Calu3 (cell line): Measurements from ENCODE around the gene EPG5. TPM values are rescaled to one million over a fixed set of nuclear protein-coding genes. Genes with fewer than 3 reads are reported as not detected.

ENCODE experiments used
- Bru-seq: library from RNA; stranded (reverse); fragments of 400-500 nt; gene quantifications from one replicate; lab custom pipeline; 2021; lab: Mats Ljungman, UMichigan
- BruChase-seq, 2 experiments: library from RNA; stranded (reverse); fragments of 400-500 nt; gene quantifications; one replicate each; lab custom pipeline; 2021; lab: Mats Ljungman, UMichigan
- BruUV-seq: library from RNA; stranded (reverse); fragments of 400-500 nt; replicated peaks from 2 replicates; lab custom pipeline; 2021; lab: Mats Ljungman, UMichigan
- CTCF ChIA-PET: fragments of 300-600 bp; sonication (Branson Sonifier 250); formaldehyde crosslinking; loops from one replicate; lab custom pipeline; 2022; ENCODE audit warnings: antibody characterized with exemption; lab: Charles Lee
- DNase-seq: peaks from one replicate; pipeline ENCODE4 v3.0.0; 2022
- H3K27ac Mint-ChIP-seq: one replicate; pipeline ENCODE4 v1.8.0; 2022; ENCODE audit warnings: mixed read lengths; ENCODE audit not compliant: unreplicated experiment
- H3K27me3 Mint-ChIP-seq: one replicate; pipeline ENCODE4 v1.8.0; 2022; ENCODE audit warnings: mixed read lengths; ENCODE audit not compliant: unreplicated experiment
- H3K36me3 Mint-ChIP-seq: one replicate; pipeline ENCODE4 v1.8.0; 2022; ENCODE audit warnings: mild to moderate bottlenecking, moderate library complexity, mixed read lengths; ENCODE audit not compliant: insufficient read depth, unreplicated experiment
- H3K4me1 Mint-ChIP-seq: one replicate; pipeline ENCODE4 v1.8.0; 2022; ENCODE audit warnings: mild to moderate bottlenecking, low read depth, mixed read lengths; ENCODE audit not compliant: unreplicated experiment
- H3K4me3 Mint-ChIP-seq: one replicate; pipeline ENCODE4 v1.8.0; 2022; ENCODE audit warnings: mild to moderate bottlenecking, low read depth, moderate library complexity, mixed read lengths; ENCODE audit not compliant: unreplicated experiment
- H3K9me3 Mint-ChIP-seq: one replicate; pipeline ENCODE4 v1.8.0; 2022; ENCODE audit warnings: low read depth, mixed read lengths; ENCODE audit not compliant: unreplicated experiment
- intact Hi-C: fragments of 100-400 bp; cut with micrococcal nuclease; formaldehyde crosslinking; loops from one replicate; pipeline ENCODE4 v1.10.0; 2022; ENCODE audit not compliant: unreplicated experiment
- long read RNA-seq: library from polyadenylated mRNA; stranded (forward); transcript quantifications from one replicate; pipeline ENCODE4 v2.0.0, GENCODE V29; 2022
- total RNA-seq: library from RNA; stranded (reverse); gene quantifications from 2 replicates; pipeline ENCODE4 v1.2.3, GENCODE V29; 2022
- TF ChIP-seq, protein P1 (sequence below): fragments of 200-600 bp; IDR thresholded peaks from one replicate; pipeline ENCODE4 v1.8.0; 2022; ENCODE audit warnings: antibody characterized with exemption; ENCODE audit not compliant: unreplicated experiment

Gene EPG5, protein sequence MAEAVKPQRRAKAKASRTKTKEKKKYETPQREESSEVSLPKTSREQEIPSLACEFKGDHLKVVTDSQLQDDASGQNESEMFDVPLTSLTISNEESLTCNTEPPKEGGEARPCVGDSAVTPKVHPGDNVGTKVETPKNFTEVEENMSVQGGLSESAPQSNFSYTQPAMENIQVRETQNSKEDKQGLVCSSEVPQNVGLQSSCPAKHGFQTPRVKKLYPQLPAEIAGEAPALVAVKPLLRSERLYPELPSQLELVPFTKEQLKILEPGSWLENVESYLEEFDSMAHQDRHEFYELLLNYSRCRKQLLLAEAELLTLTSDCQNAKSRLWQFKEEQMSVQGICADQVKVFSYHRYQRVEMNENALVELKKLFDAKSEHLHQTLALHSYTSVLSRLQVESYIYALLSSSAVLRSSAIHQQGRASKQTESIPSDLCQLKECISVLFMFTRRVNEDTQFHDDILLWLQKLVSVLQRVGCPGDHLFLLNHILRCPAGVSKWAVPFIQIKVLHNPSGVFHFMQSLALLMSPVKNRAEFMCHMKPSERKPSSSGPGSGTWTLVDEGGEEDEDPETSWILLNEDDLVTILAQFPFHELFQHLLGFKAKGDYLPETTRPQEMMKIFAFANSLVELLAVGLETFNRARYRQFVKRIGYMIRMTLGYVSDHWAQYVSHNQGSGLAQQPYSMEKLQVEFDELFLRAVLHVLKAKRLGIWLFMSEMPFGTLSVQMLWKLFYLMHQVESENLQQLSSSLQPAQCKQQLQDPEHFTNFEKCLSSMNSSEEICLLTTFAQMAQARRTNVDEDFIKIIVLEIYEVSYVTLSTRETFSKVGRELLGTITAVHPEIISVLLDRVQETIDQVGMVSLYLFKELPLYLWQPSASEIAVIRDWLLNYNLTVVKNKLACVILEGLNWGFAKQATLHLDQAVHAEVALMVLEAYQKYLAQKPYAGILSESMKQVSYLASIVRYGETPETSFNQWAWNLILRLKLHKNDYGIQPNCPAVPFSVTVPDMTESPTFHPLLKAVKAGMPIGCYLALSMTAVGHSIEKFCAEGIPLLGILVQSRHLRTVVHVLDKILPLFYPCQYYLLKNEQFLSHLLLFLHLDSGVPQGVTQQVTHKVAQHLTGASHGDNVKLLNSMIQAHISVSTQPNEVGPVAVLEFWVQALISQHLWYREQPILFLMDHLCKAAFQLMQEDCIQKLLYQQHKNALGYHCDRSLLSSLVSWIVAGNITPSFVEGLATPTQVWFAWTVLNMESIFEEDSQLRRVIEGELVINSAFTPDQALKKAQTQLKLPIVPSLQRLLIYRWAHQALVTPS (N-terminal part only)
- total RNA-seq (25.6 and 27.6 TPM in 2 replicates), Bru-seq, nascent RNA (percentile 80 among the genes with signal in this experiment), BruChase-seq, experiment 1, labeled RNA remaining after a 6-hour chase (percentile 71 among the genes with signal in this experiment), BruChase-seq, experiment 2, labeled RNA remaining after a 2-hour chase (percentile 75 among the genes with signal in this experiment)
- long read RNA-seq, partial matches to known transcripts = 0 of 2 reads
- long read RNA-seq, other reads (novel, unspliced or antisense) = 2 of 2 reads

DNA sequence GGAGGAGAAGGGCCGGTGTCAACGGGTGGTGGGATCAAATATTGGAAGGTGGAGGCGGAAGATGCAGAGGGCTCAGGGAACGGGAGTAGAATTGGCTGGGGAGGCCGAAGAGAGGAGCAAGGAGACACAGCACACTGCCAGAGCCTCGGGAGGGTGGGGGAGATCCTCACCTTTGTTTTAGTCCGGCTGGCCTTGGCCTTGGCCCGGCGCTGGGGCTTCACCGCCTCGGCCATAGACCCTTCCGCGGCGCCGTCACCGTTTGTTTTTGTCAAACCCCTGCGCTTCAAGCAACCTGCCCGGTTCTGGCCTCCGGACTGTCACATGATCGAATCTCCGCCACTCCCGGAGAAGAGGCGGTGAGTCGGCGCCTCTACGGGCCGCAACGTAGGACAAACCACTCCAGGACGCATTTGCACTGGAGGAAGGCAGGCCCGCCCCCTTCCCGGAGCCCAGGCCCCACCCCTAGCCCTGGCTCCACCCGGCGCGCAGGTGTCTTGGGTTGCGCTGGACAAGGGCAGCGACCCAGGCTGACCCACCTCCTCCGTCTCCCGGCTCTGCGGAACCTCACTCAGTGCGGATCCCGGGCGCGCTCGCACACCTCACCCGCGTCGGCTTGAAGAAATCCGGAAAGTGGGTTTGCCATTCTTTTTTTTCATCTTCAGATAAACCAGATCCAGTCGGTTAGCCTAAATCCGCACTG lies at the start of gene EPG5:
EPG5 (minus strand) TSS at position 323 of the 700 bp plus-strand sequence; CDS start at position 233, 90 bp downstream.
- Mint-ChIP-seq H3K27ac (peak within 1 kb of the TSS; percentile 89), H3K9me3 (no peaks in the 10 kb centered on the region), H3K4me1 (peaks cover 24% of the 10 kb centered on the region), H3K27me3 (no peaks in the 10 kb centered on the region), H3K4me3 (peak within 1 kb of the TSS; percentile 91), H3K36me3 (peaks cover 19% of the 10 kb centered on the region)
- CTCF ChIA-PET = no interaction called here
- DNase-seq = peak; percentile 97
- intact Hi-C loops = no loop called here
- TF ChIP-seq, protein P1, sequence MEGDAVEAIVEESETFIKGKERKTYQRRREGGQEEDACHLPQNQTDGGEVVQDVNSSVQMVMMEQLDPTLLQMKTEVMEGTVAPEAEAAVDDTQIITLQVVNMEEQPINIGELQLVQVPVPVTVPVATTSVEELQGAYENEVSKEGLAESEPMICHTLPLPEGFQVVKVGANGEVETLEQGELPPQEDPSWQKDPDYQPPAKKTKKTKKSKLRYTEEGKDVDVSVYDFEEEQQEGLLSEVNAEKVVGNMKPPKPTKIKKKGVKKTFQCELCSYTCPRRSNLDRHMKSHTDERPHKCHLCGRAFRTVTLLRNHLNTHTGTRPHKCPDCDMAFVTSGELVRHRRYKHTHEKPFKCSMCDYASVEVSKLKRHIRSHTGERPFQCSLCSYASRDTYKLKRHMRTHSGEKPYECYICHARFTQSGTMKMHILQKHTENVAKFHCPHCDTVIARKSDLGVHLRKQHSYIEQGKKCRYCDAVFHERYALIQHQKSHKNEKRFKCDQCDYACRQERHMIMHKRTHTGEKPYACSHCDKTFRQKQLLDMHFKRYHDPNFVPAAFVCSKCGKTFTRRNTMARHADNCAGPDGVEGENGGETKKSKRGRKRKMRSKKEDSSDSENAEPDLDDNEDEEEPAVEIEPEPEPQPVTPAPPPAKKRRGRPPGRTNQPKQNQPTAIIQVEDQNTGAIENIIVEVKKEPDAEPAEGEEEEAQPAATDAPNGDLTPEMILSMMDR = no peak
- BruUV-seq = no TSS peak

DNA sequence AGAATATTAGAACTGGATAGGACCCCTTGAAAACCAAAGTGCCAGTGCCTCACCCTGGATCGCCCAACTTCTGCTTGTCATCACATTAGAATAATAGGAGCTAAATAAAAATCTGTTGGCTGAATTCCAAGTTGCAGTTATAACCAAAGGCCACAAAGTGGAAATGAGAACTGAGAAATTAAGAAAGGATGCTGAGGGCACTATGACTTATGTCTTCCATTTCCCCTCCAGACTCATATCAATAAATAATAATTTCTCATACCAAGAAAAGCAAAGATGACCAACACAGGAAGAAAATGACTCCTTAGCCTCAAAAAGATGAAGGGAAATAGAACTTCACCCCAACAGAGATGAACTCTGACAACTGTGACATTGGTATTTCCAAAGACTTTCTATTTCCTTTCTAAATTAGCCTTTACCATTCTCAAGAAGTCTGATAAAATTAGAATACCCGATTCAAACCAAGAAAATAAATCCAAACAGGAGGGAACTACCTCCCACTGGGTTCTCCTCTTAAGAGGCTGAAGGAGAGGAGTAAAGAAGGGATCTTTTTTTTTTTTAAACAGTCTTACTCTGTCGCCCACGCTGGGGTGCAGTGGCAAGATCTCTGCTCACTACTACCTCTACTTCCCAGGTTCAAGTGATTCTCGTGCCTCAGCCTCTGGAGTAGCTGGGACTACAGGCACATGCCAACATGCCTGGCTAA lies 46.5 kb upstream of the EPG5 start:
- H3K27ac Mint-ChIP-seq = no peak overlapping the region
- peaks cover 10% of the 10 kb centered on the region for H3K27me3 Mint-ChIP-seq
- no peaks in the 10 kb centered on the region for H3K4me1 Mint-ChIP-seq
- TF ChIP-seq, protein P1 = no peak
- H3K36me3 Mint-ChIP-seq = no peaks in the 10 kb centered on the region
- H3K9me3 Mint-ChIP-seq = no peaks in the 10 kb centered on the region
- no peak for DNase-seq
- CTCF ChIA-PET = no interaction called here
- intact Hi-C loops = no loop called here
- no peak overlapping the region for H3K4me3 Mint-ChIP-seq
- BruUV-seq = no TSS peak

DNA sequence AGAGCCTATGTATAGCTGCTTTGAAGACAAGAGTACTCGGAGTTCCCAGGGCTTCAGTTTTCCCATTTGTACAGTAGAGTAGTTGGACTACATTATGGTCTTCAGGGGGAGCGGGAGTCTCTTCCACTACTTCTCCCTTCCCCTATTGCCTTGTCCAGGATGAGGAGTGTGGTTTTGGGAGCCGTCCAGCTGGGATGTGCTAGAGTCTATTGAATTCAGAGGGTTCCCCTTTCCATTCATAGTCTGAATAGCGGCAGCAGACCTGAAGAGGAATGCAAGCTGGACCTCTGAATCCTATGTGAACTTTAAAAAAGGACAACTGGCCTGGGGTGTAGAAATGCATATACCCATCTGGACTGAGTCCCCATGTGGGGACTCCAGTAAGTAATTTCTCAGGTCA lies 43.5 kb upstream of the EPG5 start:
- Mint-ChIP-seq H3K36me3 (no peaks in the 10 kb centered on the region), H3K27me3 (peaks cover 10% of the 10 kb centered on the region), H3K9me3 (no peaks in the 10 kb centered on the region), H3K4me1 (no peaks in the 10 kb centered on the region), H3K4me3 (no peak overlapping the region), H3K27ac (no peak overlapping the region)
- intact Hi-C loops = no loop called here
- DNase-seq = no peak
- CTCF ChIA-PET = interaction anchor here (1.4 kb wide), 1 partner anchor 63 kb away, joined by 4 read pairs; no protein-coding TSS in a partner anchor
- TF ChIP-seq, protein P1 = no peak
- BruUV-seq = no TSS peak
